ENCODE data around the gene EVL. TPM values are rescaled to one million over a fixed set of nuclear protein-coding genes. Genes with fewer than 3 reads are reported as not detected.
A peak's percentile ranks its signal among the peaks of the same experiment; 100 is the strongest.

The EVL gene
- total RNA-seq, 1 donor from 2014 or later, result 9.1 TPM

DNA sequence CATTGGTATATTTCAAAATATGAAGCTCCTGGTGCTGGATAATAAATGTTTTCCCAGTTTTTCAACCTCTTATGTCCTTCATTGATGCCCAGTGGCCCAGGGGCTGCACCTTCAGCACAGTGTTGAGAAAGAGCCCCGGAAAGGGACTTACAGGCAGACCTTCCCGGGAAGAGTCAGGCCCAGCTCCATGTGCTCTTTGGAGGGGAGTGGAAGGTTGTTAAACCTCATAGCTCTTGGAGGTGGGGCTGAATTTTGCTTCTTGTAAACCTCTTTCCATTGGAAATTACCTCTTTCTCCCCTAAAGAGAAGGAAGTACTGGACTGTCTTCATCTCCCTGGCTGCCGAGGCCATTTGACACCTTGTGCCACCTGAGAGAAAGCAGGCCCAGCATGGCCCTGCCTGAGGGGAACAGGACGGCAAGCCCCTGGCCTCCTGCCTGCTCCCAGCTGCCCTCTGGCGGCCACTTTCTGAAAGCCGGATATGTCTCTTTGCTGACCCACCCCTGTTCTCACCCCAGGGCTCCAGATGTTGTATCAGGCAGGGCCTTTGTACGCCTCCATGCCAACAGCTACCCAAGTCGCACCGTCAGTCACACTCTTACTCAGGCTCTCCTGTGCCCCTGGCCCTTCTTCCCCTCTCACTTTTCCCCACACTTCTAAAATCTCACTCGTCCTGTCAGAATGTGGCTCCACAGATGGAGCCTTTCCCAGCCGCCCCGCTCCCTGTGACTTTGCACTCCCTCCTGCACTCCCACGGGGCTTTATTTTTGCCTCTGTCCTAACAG is 43.0 kb downstream of the EVL start:
- peak; percentile 68 to 82 for DNase-seq (ENCODE audit: low read depth in 2 of 2)

DNA sequence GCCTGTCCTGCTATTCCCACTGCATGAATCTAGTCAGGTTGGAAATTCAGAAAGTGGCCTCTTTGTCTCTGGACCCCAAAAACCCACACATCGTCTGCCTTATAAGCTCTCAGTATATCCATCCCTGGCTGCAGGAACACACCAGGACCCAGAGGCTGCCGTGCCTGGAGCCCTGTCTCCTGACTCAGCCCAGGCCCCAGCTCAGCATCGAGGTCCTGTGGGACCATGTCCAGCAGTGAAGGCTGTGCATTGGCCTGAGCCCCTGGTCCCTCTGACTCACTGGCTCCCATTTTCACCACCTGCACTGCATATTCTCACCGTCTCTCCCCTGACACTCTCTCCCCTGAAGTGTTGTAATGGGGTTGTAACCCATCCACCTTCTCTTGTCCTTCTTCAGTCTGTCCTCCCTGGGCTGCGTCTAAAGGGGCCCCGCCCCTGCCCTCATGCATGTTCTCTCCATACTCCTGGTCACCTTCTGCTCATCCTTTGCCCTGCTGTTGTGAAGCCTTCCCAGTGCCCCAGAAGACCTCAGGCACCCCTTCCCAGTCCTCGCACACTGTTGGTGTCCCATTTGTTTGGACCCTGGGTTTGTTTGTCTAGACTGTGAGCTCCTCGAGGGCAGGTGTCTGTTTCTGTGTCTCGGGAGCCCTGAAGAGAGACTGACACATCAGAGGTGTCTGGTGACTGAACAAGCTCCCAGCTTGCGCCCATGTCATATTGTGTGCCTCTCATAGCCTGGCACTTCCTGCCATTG is 43.8 kb downstream of the EVL start:
- DNase-seq (ENCODE audit: low read depth in 2 of 2), result no peak

DNA sequence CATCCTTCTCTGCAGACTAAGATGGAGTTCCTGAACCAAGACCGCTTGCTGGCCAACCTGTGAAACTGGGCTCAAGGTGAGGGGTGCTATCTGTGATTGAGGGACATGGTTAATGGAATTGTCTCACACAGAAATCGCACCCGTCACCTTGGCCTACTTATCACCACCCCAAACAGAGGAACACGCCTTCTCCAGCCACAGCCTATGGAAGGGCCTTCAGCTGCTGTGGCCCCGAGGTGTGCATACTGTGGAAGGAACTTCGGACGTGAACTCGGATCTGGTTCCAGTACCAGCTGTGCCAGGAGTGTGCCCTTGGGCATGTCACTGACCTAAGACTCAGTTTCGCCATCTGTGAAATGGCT is 44.4 kb downstream of the EVL start:
- DNase-seq (ENCODE audit: low read depth in 2 of 2), result no peak

DNA sequence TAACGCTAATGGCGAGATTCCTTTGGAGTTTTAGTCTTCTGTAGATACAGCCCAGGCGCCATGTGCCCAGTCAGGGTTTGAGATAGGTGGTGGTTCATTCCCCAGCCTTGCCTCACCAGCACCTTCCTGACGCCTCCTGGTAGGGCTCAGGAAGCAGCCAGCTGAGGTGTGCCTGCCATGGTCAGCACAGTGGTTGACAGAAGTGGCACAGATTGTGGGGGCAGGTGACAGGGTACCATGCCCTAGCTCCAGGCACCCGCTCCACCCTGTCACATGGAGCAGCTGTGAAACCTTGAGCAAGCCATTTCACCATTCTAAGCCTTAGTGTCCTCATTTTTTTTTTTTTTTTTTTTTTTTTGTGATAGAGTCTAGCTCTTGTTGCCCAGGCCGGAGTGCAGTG is 45.6 kb downstream of the EVL start:
- DNase-seq (ENCODE audit: low read depth in 2 of 2), result no peak

DNA sequence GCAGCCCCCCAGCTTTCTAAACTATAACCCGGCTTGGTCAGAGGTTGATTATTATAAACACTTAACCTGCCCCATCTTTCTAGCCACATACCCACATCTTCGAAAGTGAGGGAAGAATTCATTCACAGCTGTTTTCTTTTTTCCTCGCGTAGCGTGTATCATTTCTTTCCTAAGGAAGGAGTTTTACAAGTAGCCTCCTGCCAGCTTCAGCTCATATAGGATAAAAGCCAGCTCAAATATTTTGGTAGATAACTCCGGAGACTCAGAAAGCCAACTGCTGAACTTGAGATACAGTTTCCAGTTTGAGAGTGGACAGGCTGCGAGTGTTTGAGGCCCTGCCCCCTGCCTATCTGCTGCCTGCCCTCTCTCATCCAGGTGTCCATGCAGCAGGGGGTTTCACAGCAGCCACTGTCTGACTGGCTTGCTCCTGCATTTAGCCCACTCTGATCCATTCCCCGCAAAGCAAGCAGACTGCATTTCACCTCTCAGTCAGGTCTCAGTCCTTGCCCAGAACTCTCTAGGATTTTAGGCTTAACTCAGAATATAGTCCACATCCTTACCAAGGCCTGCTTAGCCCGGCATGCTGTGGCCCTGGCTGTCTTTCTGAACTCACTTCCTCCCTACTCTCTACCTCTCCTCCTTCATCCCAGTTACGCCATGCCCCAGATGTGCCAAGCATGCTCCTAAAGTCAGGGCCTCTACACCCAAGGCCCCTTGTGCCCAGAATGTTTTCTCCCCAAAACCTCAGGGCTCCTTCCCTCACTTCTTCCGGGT is 46.9 kb downstream of the EVL start:
- DNase-seq (ENCODE audit: low read depth in 2 of 2), result no peak

DNA sequence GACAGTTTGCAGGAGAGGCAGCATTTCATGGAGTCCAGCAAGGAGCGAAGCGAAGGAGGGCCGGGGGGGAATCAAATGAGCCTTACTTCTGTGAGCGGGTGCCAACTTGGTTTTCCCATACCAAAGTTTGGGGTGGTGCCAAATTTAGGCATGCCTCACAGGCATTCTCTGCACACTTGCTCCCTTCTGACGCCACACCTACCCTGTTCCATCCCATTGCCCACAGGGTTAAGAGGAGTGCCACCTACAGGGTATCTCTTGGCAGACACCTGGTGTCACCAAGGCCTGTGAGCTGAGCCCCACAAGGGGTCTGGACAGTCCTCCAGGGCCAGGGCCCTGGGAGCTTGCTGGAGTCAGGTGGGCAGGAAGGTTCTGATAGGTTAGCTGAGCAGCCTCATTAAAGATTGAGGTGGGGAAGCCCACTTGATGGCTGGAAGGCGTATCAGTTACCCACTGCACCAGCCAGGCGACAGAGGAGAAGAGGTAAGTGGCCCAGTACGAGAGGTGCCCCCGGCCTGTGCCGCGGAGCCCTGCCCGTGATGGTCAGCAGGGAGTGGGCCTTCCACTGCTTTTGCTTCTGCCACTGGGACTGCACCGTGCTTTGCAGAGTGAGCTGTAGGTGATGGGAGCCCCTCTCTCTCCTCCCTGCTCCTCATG is 49.0 kb downstream of the EVL start:
- DNase-seq (ENCODE audit: low read depth in 2 of 2), result no peak

DNA sequence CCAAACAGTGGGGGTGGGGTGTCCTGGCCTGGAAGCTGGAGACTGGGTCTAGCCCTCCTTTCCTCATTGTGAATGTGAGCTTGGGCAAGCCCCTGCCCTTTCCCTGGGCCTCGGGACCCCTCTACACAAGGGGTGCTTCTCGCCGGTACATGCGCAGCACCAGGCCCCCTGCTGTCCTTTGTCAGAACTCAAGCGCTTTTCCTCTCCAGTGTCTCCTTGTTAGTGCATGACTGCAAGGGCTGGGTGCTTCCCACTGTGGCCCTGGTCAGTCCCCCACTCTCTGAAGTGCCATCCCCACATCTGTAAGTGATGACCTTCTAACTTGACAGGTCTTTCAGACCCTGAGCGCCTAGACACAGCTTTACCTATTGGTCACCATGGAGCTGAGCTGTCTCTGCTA is 50.0 kb downstream of the EVL start:
- DNase-seq (ENCODE audit: low read depth in 2 of 2), result no peak

DNA sequence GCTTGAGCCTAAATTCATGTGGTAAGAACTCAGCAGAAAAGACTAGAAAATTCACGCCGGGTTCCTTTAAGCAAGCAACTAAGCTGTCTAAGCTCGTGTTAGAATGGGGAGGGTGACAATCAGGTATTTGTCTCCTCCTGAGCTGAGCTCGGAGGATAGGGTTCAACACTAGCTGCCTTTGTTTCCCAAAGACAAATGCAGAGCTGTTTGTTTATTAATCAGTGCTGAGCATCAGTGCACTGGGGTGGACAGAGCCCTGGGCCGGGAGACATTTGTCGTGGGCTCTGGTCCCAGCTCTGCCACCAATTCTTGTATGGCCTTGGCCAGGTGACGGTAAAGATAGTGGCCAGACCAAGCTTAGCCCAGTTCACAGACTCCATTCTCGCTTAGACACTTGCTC is 50.5 kb downstream of the EVL start:
- no peak for DNase-seq (ENCODE audit: low read depth in 2 of 2)

DNA sequence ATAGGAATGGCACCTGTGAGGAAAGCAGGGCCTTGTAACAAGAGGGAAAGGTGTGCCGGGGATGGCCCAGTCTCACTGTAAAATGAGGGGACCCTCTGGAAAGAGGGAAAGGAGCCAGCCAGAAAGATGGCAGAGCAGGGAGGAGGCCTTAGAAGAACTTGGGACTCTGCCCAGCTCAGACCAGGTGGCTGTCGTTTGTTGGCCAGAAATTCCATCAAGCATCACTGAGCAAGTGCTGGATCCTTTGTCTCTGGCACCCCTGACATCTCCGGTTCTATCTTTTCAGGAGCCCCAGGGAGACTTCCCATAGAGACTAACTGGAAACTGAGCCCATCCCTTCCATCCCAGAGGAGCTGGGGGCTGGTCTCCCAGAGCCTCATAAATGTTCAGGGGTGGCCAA is 50.9 kb downstream of the EVL start:
- no peak for DNase-seq (ENCODE audit: low read depth in 2 of 2)

DNA sequence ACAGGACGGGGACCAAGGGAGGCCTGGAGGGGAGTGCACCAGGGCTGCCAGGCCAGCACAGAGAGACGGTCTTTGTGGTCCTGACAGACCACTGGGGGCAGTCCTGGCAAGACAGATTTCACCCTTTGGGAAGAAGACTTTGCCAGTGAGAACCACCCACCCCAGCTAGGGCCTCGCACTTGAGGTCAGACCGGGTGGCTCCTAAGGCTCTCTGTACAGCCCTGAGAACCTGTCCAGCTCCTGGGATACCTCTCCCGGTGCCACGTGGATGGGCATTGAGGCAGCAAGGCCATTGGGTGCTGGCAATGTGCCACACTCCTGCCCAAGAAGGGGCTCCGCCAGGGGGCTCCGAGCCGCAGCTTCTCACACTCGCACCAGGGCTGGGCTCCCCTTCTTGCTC is 51.8 kb downstream of the EVL start:
- DNase-seq (ENCODE audit: low read depth in 2 of 2), result no peak

DNA sequence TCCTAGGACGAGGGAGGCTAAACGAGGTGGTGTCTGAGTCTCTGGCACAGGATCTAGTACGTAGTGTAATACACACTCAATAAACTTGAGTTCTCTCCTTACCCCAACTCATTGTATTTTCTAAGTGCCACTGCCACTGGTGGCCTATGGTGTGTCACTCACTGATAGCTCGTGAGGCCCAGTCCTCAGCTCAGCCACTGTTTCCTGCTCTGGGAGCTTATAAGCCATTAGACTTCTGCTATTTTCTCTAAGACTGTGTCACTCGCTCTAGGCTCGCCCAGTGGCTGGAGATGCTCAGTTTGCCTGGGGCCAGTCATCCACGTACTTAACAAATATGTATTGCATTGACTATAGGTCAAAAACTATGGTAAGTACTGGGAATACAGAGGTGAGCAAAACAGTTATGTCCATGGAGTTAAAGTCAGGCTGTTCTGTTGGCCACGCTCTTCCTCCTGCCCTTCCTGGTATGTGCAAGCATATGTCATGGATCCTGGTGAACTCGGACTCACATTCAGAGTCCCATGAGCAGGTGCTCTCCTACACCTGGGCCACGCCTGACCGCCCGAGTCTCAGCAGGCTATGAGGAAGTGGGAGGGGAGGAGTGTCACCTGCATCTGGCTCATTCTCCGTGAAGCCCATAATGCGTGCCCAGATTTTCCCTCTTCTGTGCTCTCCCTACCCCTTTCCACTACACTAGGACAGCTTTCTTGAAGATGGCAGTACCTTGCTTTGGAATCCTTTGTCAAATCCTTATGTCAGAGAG is 52.6 kb downstream of the EVL start:
- no peak for DNase-seq (ENCODE audit: low read depth in 2 of 2)

DNA sequence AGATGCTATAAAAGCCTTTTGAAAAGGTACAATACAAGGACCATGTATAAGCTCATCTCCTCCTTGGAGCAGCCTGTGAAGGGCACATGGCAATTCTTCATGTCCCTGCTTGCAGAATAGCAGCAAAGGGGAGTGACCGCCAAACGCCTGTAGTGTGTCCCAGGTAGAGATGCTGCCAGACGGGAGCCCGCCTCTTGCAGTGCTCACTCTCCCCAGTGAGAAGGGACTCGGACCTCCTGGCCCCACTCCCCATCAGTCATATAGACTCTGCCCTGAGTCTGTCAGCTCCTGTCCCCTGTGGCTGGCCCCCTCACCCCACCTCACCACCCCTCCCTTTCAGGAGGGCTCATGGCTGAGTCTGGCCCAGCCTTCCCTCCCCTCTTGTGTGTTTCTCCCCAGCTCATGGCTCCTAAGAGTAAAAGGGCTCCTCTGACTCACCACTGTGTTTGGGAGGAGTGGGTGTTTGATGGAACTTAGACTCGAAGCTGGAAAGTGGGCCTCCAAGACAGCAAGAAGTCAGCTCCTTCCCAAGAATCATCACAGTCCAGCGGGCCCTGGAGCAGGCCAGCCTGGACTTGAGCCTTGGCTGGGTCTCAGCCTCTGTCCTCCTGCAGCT is 53.3 kb downstream of the EVL start:
- no peak for DNase-seq (ENCODE audit: low read depth in 2 of 2)

DNA sequence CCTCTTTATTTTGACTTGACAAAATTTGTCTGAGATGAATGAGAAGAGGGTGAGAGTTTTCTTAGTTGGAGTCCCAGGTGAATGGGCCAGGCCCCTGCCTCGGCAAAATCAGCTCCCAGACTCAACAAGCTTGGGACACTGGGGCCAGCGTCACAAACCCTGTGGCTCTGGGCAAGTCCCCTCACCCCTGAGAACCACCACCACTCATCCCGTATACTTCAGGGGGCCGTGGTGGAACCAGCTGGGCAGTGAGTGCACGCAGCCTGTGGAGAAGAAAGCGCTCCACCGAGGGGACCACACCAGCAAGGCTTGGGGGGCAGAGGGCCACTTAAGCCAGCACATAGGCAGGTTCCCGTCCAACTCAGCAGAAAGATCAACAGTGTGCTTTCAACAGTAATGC is 54.0 kb downstream of the EVL start:
- no peak for DNase-seq (ENCODE audit: low read depth in 2 of 2)

DNA sequence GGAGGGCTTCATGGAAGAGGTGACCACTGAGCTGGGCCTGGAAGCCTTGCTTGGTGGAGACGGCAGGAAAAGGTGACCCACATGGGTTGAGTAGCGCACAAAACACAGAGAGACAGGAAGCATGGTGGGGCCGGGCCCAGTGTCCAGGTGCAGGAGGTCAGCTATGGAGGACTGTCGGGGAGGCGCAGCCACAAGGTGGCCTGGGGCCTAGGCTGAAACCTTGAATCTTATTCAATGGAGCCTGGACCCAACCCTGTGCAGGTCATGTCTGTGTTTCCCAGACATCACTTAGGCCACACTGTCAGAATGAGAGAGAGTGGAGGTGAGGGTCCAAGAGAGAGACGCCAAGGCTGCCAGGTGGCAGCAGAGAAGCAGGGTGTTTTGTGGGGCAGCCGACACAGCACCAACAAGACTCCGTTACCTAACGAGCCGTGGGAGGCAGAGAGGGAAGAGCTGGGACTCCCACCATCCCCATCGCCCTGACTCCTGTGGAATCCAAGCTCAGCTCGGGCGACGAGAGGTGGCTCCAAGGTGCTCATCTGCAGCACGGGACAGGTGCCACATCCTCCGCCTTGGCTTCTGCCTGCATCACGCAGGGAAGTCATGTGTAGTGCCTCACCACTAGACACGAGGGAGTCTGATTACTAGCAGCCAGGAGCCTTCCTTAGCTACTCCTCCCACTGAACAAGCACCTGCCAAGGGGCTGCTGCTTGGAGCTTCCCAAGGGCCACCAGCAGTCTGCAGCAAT is 55.5 kb downstream of the EVL start:
- DNase-seq (ENCODE audit: low read depth in 2 of 2), result no peak

DNA sequence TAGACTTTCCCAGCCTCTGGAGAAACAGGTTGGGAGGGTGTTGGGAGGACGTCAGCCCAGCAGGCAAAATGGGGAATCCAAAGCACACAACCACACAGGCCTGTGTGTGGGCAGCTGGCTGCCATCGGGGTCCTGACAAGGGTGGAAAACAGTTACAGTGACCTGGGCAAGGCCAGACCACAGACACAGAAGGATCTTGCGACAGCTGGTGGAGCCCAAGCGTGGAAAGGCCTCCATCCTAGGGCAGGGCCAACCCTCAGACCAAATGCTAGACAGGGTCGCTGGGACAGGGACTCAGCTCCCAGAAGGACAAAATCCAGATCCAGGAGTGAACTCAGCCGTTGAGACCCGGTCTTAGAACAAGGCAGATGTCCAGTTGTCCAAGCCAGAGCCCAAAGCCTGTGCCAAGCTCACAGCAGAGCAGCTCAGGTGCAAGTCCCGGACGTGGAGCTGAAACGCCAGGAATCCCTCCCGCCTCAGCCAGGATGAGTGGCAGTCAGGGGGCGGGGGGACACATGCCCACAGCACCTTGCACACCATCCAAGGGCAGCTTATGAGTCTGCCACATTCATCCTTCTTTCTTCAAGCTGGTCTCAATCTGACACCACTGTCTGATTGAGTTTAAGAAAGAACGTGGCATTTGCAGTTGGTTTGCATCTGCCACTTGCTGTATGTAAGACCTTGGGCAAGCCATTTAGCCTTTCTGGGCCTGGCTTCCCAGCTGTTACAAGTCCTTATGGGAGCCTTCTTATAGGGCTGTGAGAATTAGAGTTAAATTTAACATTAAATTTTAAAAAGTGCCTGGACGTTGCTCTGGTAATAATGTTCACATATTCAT is 56.6 kb downstream of the EVL start:
- no peak for DNase-seq (ENCODE audit: low read depth in 2 of 2)

DNA sequence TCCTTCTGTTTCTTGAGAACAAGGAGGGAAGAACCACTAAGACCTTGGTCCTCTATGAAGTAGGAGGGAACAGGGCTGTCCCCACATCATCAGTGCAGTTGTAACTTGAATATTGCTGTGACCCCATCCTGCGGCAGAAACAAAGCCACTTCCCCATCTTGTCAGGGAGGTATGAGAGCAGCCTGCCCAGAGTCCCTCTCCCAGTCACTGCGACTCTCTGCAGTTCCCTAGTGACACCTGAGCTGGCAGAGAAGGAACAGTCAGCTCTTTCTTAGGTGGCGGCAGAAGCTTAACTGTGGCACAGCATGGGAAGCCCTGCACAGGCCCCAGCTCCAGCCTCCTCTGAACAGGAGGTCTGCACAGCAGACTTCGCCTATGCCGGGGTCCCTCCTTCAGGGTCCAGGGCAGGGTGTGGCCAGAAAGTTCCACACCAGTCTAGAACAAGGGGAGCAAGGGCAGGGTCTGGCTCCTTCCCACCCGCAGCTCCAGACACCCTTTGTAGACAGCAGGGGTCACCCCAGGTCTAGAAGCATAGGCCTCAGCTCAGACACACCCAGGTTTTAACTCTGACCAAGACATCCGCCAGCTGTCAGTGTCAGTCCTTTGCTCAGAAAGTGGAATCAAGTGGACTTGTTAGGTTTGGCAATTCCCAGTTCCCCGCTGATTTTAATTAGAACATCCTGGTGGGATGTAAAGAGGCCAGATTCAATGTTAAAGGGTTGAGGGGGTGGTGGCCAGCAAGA is 57.4 kb downstream of the EVL start:
- no peak for DNase-seq (ENCODE audit: low read depth in 2 of 2)

DNA sequence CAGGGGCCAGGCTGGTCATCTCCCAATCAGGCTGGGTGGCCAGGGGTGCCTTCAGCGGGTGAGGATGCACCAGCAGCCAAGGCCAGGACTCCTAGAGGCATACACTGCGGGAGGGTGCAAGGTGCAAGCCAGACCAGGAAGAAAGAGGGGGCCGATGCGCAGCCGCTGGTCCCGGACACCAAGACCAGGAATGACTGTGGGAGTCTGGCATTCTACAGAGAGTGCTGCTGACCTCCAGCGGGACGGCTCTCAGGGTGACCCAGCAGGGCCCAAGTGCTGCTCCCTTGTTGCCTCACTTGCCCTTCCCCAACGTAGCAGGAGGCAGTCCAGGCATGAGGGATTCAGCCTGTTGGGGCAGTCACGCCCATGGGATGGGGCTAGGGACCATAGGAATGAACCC is 58.4 kb downstream of the EVL start:
- DNase-seq (ENCODE audit: low read depth in 2 of 2), result no peak

DNA sequence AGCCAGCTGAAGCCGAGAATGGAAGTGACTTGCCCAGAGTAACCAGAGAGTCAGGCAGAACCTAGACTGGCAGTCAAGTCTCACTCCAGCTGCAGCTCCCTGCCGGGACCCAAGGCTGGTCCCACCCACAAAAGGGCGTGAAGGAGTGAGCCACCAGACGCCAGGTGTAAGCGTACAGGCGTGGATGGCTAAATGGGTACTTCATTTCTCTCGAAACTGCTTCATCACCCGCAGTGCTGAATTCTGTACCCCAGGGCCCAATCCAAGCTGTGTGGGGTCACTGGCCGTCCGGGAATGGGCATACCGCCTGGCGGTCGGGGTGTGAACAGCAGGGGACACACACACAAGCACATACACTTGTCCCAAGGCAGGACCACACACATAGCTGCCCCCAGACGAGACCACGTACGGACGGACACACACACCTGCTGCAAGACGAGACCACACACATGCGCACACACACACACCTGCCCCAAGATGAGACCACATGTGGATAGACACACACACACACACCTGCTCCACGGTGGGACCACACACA is 59.4 kb downstream of the EVL start:
- no peak for DNase-seq (ENCODE audit: low read depth in 2 of 2)

All from lung microvascular endothelial cell (primary cell).